Stimulated activated CD4-positive, alpha-beta T cell treated with anti-CD3 and anti-CD28 coated beads, TNF-alpha, amount 100 ng/mL, for 4 hours (primary cell): ENCODE data around the gene SAC3D1.
A peak's percentile ranks its signal among the peaks of the same experiment; 100 is the strongest.
"Not testable (repeated sequence)": the region's sequence is repeated elsewhere in the genome, so short reads cannot be mapped to it uniquely, and the experiment has no call there.

Source experiments
- DNase-seq, 3 experiments: peaks; one replicate each; pipeline ENCODE4 v3.0.0-alpha.2; 2020; ENCODE audit warnings: low read depth in 3 of 3

SAC3D1 gene

DNA sequence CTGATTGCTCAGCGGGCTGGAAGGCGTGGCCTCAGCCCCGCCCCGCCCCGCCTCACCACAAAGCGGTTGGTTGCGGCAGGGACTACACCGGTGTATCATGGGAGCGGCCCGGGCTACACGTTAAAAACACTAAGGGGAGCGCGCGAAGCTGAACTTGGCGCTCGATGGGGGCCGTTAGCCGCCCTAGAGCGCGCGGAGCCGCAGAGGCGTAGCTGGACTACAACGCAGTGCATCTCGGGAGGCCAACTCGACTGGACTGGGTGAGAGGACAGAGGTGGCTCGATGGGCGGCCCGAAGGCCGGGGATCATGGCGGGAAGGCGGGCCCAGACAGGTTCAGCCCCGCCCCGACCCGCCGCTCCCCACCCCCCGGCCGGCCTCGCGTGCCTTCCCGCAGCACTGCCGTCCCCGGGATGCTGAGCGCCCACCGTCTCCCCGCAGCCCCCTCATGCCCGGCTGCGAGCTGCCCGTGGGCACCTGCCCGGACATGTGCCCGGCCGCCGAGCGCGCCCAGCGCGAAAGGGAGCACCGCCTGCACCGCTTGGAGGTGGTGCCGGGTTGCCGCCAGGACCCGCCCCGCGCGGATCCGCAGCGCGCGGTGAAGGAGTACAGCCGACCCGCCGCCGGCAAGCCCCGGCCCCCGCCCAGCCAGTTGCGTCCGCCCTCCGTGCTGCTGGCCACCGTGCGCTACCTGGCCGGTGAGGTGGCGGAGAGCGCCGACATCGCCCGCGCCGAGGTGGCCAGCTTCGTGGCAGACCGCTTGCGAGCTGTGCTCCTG lies at the start of gene SAC3D1:
TSS of gene SAC3D1 (plus strand) at position 364 of the 776 bp plus-strand sequence. CDS start at position 447, 83 bp downstream.
- peak; percentile 64 to 76 (median 73) for DNase-seq

DNA sequence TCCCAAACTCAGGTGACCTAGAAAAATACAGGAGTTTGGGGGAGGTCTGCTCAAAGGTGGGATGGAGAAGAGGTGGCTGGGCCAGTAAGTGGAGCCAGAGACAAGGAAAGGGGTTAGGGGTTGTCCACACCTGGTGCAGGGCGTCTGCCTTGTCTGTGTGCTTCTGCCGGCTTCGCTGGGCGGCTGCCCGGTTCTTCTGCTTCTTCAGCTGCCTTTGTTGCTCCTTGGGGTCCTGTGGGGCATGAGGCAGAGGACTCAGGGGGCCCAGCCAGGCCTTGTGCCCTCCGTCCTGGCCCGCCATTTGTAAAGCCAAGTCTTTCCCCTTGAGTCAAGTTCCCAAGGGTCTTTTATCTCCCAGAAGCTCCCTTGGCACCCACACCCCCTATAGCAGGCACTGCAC lies 46.7 kb upstream of the SAC3D1 start:
- DNase-seq, result no peak

DNA sequence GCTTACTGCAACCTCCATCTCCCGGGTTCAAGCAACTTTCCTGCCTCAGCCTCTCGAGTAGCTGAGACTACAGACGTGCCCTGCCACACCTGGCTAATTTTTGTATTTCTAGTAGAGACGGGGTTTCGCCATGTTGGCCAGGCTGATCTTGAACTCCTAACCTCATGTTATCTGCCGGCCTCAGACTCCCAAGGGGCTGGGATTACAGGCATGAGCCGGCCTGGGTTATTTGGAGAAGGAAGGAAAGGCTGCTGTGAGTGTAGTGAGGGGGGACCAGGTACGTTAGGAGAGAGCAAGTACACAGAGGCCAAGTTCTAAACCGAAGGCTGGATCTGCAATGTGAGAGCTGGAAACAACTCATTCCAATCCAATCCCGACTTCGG lies 44.7 kb upstream of the SAC3D1 start:
- no peak for DNase-seq

DNA sequence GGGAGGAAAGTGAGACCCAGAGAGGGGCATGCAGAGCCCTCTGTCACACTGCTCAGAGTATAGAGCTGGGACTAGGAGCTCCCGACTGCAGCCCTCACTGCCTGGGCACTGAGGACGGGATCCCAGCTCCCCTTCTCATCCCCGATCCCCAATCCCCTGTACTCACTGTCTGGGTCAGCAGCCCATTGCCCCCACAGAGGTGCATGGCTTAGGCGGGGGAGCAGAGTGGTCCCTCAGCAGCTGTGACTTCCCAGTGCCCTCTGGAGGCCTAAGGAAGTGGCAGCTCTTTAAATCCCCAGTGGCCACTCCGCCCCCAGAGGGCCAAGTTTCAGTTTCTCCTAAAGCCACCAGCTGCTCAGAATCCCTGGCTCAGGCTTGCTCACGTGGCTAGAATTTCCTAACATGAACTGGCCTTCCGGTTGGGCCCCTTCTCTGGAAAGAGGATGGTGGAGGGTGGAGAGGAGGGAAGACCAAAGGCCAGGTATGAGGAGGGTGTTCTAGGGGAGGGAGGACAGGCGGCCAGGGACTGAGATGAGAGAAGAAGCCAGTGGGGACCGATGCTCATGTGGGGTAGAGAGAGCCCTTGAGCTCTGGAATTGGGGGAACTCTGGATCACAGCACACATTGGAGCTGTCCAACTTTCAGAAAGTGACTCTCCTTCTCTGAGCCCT lies 44.2 kb upstream of the SAC3D1 start, which contains the start of gene BATF2:
TSS of gene BATF2 (minus strand) at position 262 of the 671 bp plus-strand sequence. CDS start at position 205, 57 bp downstream.
- no peak for DNase-seq

DNA sequence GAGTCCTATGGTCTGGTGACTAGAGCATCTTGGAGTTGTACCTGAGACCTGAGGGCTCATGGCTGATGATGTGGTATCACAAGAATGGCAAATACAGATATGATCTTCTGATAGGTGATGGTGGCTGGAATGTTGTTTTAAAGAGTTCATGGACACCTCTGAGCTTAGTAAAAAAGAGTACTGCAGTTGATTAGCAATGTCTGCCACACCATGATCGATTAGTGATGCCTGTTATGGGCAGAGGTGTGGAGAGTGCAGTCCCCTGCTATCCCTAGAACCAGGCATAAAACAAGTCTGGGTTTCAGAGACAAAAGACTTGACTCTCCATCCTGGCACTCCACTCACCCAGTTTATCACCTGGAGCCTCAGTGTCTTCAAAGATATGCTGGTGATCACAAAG lies 42.9 kb upstream of the SAC3D1 start:
- no peak for DNase-seq

DNA sequence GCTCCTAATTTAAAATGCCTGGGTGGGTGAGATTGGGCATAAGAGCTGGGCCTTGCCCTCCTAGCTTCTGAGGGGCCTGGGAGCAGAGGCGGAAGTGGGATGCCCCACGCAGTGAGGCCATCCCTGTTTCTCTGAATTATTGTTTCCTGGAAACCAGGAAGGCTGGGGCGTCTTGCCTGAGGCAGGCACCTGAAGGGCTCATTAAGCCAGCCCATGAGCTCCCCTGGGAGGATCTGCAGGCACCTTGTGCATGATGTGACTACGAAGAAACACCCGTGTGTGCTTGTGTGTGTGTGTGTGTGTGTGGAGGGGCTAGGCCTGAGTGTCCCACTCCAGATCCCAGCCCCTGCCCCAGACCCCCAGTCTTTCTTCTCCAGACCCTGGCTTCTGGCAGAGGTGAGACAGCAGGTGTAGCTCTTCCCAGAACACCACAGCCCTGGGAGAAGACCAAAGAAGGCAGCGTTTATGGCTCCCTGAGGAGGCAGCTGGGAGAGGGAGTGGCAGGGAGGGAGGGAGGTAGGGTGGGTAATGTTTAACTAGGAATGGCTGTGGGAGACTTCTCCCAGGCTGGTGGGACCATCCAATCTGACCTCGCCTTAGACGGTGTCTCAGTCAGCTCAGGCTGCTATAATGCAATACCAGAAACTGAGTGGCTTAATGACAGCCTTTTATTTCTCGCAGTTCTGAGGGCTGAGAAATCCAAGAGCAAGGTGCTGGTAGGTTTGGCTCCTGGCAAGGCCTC lies 42.1 kb upstream of the SAC3D1 start:
- DNase-seq, result no peak

DNA sequence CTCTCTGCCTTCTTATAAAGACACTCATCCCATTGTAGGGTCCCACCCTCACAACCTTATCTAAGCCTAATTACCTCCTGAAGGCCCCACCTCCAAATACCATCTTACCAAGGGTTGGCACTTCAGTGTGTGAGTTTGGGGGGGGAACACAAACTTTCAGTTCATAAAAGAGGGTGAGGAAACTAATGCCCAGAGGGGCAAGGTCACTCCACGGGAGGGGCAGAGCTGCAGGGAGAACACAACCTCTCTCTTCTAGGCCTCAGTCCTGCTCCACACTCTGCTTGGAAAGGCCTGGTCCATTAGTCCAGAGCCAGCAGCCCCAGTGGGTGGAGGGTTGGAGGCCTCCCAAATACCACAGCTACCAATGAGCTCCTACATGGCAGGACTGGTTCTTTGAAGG lies 41.5 kb upstream of the SAC3D1 start:
- DNase-seq, result no peak

DNA sequence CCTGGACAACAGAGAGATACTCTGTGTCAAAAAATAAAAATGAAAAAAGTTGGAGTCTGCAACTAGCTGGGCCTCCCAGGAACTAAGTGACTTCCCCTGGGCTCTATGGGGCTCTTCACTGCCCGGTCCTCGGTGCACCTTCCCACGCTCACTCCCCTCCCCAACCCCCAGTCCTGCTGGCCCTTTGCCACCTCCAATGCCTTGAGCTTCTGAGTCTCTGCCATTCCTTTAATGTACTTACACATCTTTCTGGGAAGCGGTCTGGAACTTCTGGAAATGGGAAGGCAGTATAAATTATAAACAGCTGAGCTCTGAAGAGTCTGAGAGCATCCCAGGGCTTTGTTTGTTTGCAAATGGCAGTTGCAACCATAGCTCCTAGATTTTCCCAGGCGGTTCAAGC lies 38.3 kb upstream of the SAC3D1 start:
- no peak for DNase-seq

DNA sequence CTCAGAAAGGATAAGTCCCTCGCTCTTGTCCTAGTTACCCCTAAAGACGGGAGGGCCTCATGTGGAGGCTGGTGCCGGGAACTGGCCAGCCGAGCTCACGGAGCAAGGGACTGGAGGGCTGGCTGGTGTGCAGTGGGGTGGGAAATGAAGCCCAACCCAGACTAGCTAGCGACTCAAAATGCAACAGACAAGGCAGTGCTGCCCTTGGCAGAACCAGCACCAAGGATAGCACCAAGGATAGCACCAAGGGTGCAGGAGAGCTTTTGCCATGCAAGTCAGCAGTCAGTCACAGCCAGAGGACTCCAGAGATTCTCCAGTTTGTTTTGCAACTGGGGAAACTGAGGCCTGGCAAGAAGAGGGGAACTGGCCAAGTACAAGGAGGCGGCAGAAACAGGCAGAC lies 37.7 kb upstream of the SAC3D1 start:
- no peak for DNase-seq

DNA sequence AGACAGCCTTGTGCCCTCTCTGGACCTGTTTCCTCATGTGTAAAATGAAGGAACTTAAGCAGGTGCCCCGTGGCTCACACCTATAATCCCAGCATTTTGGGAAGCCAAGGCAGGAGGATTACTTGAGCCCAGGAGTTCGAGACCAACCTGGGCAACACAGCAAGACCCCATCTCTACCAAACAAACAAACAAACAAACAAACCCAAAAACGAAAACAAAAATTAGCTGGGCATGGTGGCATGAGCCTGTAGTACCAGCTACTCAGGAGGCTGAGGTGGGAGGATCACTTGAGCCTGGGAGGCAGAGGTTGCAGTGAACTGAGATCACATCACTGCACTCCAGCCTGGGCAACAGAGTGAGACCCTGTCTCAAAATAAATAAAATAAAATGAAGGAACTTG lies 37.0 kb upstream of the SAC3D1 start:
- not testable (repeated sequence) for DNase-seq

DNA sequence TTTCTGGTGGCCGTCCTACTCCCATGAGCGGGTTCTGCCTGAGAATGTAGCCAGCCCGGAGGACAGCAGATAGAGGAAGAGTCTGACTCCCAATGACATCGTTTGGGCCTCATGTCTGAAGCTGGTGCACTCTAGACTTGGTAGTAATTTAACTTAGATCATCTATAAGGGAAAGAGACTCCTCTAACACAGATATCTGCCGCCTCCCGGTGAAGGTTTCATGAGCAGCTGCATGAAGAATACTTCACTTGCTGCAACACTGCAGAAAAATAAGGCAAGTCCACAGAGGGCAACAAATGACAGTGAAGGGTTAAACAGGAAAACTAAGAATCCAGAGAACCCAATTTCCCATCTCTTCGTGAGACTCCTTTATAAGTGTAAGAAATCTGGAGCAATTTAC lies 33.0 kb upstream of the SAC3D1 start:
- no peak for DNase-seq

DNA sequence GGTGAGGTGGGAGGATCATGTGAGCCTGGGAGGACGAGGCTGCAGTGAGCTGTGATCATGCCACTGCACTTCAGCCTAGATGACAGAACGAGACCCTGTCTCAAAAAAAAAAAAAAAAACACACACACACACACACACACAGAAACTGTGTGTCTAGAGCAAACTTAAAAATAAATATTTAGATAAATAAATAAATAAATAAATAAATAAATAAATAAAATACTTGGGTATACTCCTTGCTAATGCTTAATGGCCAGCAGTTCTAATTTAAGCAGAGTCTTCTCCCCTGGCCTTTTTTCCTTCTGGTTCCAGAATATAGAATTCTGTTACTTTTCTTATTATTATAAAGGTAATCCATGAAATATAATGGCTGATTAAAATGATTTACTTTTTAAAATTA lies 32.1 kb upstream of the SAC3D1 start:
- DNase-seq, result no peak

DNA sequence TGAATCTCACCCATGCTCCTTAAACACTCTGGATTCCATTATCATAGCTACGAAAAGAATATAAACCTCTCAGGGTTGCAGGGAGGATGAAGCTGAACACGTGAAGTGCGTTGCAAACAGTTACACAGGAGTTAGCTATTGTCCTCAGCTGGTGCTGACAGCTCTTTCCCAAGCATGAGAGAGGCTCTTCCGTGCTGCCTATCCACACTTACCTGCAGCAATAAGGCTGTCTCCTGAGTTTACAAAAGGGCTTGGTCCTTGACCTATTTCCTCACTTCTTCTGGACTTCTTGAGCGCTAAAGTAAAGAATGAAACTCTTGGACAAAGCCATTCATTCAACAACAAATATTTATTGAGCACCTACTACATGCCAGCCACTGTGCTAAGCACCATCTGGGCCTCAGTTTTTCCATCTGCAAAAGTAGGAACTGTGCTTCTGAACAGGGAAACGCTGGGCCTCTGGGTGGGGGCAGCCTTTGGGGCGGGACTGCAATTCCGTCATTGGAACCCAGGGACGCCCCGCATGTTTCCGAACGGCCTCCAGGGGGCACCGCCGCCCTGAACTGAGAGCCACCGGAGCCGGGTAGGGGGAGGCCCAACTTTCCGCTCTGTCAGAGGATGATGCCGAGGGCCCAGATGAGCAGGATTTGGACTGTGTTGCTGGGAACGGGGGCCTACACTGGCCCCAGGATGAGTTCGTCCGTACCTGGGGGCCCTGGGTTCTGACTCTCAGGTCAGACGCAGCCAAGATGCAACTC lies 27.7 kb upstream of the SAC3D1 start:
- DNase-seq, result peak; percentile 81 to 87 (median 81)

DNA sequence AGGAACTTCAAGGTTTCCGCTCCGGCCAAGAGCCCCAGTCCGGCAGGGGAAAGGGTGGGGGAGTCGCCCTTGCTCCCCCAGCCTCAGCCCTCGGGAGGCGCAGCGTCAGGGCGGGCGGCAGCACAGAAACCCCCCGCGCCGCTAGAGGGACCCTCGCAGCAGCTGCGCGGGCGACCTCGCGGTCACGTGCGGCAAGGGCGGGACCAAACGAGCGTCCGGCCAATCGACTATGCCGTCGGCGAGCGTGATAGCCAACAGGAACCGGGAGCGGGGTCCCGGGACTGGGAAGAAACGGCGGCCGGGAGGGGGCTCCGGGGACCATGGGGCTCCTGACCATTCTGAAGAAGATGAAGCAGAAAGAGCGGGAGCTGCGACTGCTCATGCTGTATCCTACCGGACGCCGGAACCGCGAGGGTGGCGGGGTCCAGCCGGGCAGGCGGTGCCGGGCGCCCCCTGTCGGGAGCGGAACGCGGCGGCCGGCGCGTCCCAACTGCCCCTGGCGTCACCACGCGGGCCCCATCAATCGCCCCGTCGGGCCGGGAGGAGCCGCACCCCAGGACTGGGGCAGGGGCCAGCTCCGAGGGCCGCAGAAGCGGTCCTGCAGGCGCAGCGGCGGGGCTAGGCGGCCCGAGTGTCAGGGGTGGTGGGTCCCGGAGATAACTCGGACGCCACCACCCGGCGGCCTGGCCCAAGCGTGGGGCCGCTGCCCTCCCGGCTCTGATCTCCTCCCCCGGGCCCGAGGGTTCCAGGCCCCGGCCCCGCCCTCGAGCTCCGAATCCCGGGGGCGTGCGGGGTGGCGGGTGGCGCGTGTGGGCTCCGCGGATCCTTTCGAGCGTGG lies 26.9 kb upstream of the SAC3D1 start, which contains the start of gene ARL2:
TSS of gene ARL2 (plus strand) at position 273 of the 838 bp plus-strand sequence. CDS start at position 321, 48 bp downstream.
- peak; percentile 72 to 76 (median 73) for DNase-seq

DNA sequence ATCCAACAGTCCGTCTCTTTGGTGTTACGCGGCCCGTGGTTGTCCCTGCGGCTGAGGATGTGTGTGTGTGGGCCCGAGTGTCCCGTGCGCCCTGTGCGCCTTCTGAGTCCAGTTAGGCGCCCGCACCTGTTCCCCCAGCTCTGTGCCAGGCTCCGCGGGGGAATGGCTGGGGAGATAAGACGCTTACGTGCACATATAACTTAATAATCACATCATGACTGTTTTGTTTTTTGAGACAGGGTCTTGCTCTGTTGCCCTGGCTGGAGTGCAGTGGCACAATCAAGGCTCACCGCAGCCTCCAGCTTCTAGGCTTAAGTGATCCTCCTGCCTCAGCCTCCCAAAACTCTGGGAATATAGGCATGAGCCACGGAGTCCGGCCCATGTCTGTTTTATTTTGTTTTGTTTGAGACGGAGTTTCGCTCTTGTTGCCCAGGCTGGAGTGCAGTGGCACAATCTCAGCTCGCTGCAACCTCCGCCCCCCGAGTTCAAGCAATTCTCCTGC lies 26.2 kb upstream of the SAC3D1 start:
- DNase-seq, result no peak

DNA sequence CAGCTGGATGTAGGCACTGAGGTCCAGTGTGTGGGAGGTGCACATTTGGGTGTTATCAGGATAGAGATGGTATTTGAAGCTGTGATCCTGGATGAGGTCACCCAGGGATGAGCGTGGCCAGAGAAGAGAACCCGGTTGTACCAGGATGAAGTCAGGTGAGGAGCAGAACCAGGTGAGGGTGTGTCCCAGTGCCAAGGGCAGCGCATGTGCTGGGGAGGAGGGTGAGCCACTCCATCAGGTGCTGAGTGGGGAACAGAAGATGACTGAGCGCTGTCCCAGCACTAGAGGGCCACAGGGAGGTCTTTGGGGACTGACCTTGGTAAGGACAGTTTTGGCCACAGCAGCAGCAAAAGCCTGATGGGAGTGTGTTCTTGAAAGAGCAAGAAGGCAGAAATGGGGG lies 24.3 kb upstream of the SAC3D1 start:
- DNase-seq, result no peak

DNA sequence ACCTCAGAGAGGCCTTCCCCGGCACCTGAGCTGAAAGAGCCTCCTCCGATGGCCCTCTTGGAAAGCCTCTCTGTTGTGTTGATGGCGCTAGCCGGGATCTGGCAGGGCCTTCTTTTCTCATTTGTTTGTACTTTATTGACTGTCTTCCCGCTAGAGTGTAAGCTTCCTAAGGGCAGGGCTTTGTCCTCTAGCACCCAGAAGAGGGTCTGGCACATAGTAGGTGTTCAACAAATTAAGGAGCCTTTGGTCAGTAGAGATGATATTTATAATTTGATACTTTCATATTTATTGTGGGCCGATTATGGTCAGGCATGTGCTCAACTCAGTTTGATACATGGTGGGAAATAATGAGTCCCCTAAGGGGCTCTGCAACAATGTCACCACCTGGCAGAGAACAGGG lies 23.1 kb upstream of the SAC3D1 start:
- DNase-seq, result no peak

DNA sequence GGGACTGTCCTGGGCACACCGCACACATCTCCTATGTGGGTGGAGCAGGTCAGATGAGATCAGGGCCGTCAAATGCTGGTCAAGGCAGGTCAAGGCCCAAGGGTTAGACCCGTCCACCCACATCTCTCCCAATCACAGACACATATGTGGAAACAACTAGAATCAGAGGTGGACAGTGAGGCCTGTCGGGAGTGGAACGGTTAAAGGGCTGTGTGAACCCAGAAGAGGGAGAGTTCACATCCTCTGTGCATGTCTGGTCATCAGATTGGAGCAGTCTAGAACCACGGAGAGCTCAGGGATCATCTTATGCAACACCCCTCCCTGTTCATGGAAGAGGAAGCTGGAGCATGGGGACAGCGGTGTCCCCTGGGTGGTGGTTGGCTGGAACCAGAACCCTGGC lies 21.2 kb upstream of the SAC3D1 start:
- DNase-seq, result no peak

DNA sequence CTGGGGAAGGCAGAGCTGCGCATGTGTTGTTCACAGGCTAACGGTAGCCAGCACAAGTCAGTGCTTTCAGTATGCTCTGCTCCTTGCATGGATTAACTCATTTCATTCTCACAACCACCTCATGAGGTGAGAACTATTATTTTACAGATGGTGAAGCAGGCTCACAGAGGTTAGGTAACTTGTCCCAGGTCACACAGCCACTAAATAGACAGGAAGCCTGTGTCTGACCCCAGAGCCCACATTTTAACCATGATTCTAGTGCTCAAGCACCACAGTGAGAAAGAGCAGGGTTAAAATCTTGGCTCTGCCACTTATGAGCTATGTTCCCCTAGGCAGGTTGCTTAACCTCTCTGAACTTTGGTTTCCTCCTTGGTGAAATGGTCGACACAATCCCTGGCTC lies 20.0 kb upstream of the SAC3D1 start:
- no peak for DNase-seq

DNA sequence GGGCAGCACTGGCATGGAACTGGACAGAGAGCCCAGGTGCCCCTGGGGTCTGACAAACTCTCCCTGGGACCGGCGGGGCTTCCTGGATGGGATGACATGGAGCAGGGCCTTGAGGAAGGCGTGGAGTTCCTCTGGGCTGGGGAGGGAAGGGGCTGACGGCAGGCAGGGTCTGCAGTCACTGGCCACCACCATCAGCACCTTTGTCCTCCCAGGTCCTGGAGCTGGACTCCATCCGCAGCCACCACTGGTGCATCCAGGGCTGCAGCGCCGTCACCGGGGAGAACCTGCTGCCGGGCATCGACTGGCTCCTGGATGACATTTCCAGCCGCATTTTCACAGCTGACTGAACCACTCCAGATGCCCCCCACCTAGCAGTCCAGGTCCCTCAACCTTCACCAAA lies 19.5 kb upstream of the SAC3D1 start:
- DNase-seq, result no peak

DNA sequence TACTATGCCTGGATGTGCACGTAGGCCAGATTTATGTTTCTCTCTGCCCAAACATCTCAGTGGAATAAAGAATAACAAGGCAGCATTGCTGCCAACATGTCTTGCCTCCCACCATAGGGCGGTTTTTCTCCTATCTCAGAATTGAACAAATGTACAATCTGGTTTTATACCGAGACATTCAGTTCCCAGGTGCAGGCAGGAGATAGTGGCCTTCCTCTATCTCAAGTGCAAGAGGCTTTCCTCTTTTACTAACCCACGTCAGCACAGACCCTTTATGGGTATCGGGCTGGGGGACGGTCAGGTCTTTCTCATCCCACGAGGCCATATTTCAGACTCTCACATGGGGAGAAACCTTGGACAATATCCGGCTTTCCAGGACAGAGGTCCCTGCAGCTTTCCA lies 17.5 kb upstream of the SAC3D1 start:
- DNase-seq, result not testable (repeated sequence)
